KMS-11 (cell line): Measurements from ENCODE around the gene FAM170B.

Experiments
- H2AFZ ChIP-seq: fragments of 200-600 bp; sonication (generic); 2 replicates; pipeline ENCODE4 v1.6.1; 2016; ENCODE audit warnings: antibody characterized with exemption, mixed run types, low read depth
- H3K27ac ChIP-seq: fragments of 200-600 bp; sonication (generic); 2 replicates; pipeline ENCODE4 v1.6.1; 2016; ENCODE audit warnings: mild to moderate bottlenecking, mixed run types
- H3K27me3 ChIP-seq: fragments of 200-600 bp; sonication (generic); 2 replicates; pipeline ENCODE4 v1.6.1; 2017; ENCODE audit warnings: mild to moderate bottlenecking, low read depth, mixed run types, moderate library complexity; ENCODE audit not compliant: insufficient read depth
- H3K36me3 ChIP-seq: fragments of 200-600 bp; sonication (generic); 2 replicates; pipeline ENCODE4 v1.6.1; 2017; ENCODE audit warnings: mild to moderate bottlenecking, mixed run types; ENCODE audit not compliant: insufficient read depth
- H3K4me1 ChIP-seq: fragments of 200-600 bp; sonication (generic); 2 replicates; pipeline ENCODE4 v1.6.1; 2016; ENCODE audit warnings: mild to moderate bottlenecking, low read depth, mixed run types; ENCODE audit not compliant: poor library complexity, severe bottlenecking
- H3K4me2 ChIP-seq: fragments of 200-600 bp; sonication (generic); 2 replicates; pipeline ENCODE4 v1.7.0; 2016; ENCODE audit warnings: mild to moderate bottlenecking, mixed run types
- H3K4me3 ChIP-seq: fragments of 200-600 bp; sonication (generic); IDR thresholded peaks from 2 replicates; pipeline ENCODE4 v1.6.1; 2017; ENCODE audit warnings: low read depth, low read length, mixed read lengths; ENCODE audit not compliant: insufficient read depth
- H3K79me2 ChIP-seq: fragments of 200-600 bp; sonication (generic); 2 replicates; pipeline ENCODE4 v1.6.1; 2016; ENCODE audit warnings: low read depth, mixed run types; ENCODE audit not compliant: insufficient read depth
- H3K9ac ChIP-seq: fragments of 200-600 bp; sonication (generic); 2 replicates; pipeline ENCODE4 v1.6.1; 2016; ENCODE audit warnings: mild to moderate bottlenecking, mixed run types
- H4K20me1 ChIP-seq: fragments of 200-600 bp; sonication (generic); 2 replicates; pipeline ENCODE4 v1.6.1; 2016; ENCODE audit warnings: mild to moderate bottlenecking, mixed run types; ENCODE audit not compliant: insufficient read depth
- CTCF ChIP-seq: fragments of 200-600 bp; sonication (generic); conservative IDR thresholded peaks from 2 replicates; pipeline ENCODE4 v1.6.1; 2017; ENCODE audit warnings: low read depth, mild to moderate bottlenecking, antibody characterized with exemption, low read length, moderate library complexity, mixed read lengths

Gene FAM170B

GRCh38 chr10:49105076-49105475 lies 28.7 kb downstream of the FAM170B start:
- Histone ChIP-seq H2AFZ (no peak overlapping the region), H3K27me3 (no peaks in the 10 kb centered on the region), H3K36me3 (no peaks in the 10 kb centered on the region), H3K27ac (no peak overlapping the region), H3K9ac (no peak overlapping the region), H3K79me2 (no peaks in the 10 kb centered on the region), H3K4me1 (no peaks in the 10 kb centered on the region), H3K4me2 (no peak overlapping the region), H4K20me1 (no peaks in the 10 kb centered on the region), H3K4me3 (no peak overlapping the region)
- no peak for TF ChIP-seq CTCF

DNA sequence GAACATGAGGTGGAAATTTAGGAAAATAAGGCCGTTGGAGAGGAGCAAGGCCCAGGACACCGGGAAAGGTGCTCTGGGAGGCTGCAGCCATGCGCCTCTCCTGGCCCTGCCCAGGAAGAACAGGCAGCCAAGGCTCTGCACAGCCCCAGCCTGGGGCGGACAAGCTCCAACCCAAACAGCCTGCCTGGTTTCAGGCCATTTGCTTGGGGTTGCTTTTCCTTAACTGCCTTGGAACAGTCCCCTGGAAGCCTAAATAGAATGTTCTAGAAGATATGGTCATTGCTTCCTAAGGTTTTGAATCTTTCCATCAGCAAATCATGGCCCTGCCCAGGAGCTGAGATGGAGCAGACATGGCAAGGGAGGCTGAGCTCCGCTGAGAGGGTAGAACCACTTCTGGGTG lies 29.5 kb downstream of the FAM170B start:
- no peaks in the 10 kb centered on the region for H3K79me2 ChIP-seq
- H3K36me3 ChIP-seq = no peaks in the 10 kb centered on the region
- no peak overlapping the region for H3K9ac ChIP-seq
- no peak overlapping the region for H2AFZ ChIP-seq
- H4K20me1 ChIP-seq = no peaks in the 10 kb centered on the region
- H3K27ac ChIP-seq = no peak overlapping the region
- no peak overlapping the region for H3K4me3 ChIP-seq
- no peak for TF ChIP-seq CTCF
- H3K4me2 ChIP-seq = no peak overlapping the region
- H3K4me1 ChIP-seq = no peaks in the 10 kb centered on the region
- no peaks in the 10 kb centered on the region for H3K27me3 ChIP-seq

- H3K27ac ChIP-seq = no peak overlapping the region
Measured at GRCh38 chr10:49103761-49104160, 30.1 kb downstream of the FAM170B start.

DNA sequence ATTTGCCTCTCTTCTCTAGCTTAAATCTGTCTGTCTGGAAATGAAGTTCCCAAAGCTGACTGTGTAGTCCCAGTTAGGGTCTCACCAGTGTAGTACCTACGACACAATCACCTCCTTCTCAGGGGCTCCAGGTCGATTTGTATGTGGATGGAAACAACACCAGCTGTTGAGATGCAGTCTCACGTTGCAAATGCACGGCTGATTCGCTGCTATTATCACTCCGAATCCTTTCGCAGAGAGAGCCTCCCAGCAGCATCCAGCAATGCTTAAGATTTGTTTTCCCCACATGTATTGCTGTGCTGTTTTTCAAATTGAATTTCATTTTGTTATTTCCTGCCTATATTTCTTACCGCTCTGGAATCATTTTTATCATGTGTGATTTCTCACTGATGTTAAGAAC lies 34.8 kb downstream of the FAM170B start:
- TF ChIP-seq CTCF = no peak
- no peaks in the 10 kb centered on the region for H3K4me1 ChIP-seq

More at GRCh38 chr10:49103761-49104160, 30.1 kb downstream of the FAM170B start:
- H3K4me2 ChIP-seq = no peak overlapping the region
- no peaks in the 10 kb centered on the region for H3K79me2 ChIP-seq
- no peak overlapping the region for H3K9ac ChIP-seq
- no peak for TF ChIP-seq CTCF
- no peaks in the 10 kb centered on the region for H3K27me3 ChIP-seq
- no peaks in the 10 kb centered on the region for H3K36me3 ChIP-seq
- no peak overlapping the region for H2AFZ ChIP-seq
- no peaks in the 10 kb centered on the region for H3K4me1 ChIP-seq
- H4K20me1 ChIP-seq = no peaks in the 10 kb centered on the region
- H3K4me3 ChIP-seq = no peak overlapping the region

More for the DNA sequence above, 34.8 kb downstream of the FAM170B start:
- H2AFZ ChIP-seq = no peak overlapping the region
- no peaks in the 10 kb centered on the region for H3K79me2 ChIP-seq
- H3K27me3 ChIP-seq = no peaks in the 10 kb centered on the region
- H3K27ac ChIP-seq = no peak overlapping the region
- H3K4me2 ChIP-seq = no peak overlapping the region
- no peak overlapping the region for H3K4me3 ChIP-seq
- no peaks in the 10 kb centered on the region for H4K20me1 ChIP-seq
- H3K36me3 ChIP-seq = no peaks in the 10 kb centered on the region
- H3K9ac ChIP-seq = no peak overlapping the region
